NCI-H2171 treated with DMSO at 0.1 percent for 48 hours (cell line): ENCODE results near the gene DPP6.

Experiments used
- DNase-seq: peaks from one replicate; lab custom pipeline; 2025; lab: John Stamatoyannopoulos, UW

The DPP6 gene

GRCh38 chr7:154338701-154339506, 286.7 kb downstream of the DPP6 start:
- no peak for DNase-seq

DNA sequence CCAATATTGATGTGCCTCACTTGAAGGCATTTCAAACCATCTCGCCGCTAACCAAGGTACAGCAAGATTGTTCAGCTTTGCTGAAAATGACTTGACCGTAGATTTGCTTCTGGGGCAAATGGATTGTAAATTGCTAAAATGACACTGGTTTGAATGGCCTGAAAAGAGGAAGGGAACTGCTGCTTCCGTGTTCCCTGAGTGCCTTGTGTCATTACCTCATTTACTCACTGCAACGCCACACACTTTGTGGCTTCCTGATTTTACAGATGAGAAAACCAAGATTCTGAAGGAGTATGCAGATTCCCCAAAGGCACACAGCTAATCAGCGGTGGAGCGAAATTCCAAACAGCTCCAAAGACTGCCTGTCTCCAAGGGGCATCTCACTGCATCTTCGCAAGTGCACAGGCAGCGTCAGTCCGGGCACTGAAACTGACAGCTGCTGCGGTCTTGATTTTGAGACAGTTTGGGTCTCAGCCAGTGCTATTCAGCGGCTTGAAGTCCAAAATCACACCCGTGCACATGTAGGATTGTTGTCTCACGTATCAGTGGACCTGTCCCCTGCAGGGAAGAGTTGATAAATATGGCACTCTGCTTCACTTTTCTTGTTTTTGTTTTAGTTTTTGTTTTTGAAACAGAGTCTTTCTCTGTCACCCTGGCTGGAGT, 290.9 kb downstream of the DPP6 start:
- no peak for DNase-seq

GRCh38 chr7:154343778-154344412, 291.7 kb downstream of the DPP6 start:
- no peak for DNase-seq

GRCh38 chr7:154345093-154345492, 292.9 kb downstream of the DPP6 start:
- no peak for DNase-seq

GRCh38 chr7:154347700-154348266, 295.6 kb downstream of the DPP6 start:
- no peak for DNase-seq

GRCh38 chr7:154350892-154351291, 298.7 kb downstream of the DPP6 start:
- no peak for DNase-seq

DNA sequence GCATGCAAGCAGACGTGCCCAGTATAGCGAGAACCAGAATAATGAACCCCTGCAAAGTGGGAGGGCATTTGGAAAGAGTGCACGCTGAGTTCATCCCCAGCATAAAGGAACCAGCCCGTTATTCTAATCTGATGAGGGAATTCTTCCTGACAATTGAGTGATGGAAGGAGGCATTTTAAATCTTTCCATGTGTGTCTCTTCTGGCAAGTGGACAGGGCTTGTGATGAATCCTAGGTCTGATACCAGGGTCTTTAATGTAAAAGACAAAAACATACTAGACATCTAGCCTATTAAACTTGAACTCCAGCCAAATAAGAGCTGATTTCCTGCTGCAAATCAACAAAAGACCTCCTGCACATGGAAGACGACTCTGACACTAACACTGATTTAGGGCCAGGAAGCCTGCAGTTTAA, 301.2 kb downstream of the DPP6 start:
- no peak for DNase-seq

- no peak for DNase-seq
Observed at GRCh38 chr7:154364170-154364569, 312.0 kb downstream of the DPP6 start.

DNA sequence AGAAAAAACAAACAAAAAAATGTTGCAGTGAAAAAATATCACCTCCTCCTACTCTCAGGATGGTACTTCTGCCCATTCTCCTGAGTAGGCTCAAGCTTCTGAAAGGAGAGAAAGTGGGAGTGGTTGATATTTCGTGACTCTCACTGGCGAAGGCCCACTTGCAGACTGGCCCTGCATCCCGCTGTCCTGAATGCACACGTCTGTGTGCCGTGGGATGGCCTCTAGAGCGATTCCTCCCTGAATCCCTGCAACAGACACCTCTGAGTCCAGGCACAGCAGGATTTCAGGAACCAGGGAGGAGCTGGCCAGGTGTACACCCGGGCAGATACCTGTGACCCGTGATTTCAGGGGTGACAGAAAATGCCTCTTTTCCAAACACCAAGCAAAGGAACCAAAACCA, 319.2 kb downstream of the DPP6 start:
- DNase-seq = no peak

DNA sequence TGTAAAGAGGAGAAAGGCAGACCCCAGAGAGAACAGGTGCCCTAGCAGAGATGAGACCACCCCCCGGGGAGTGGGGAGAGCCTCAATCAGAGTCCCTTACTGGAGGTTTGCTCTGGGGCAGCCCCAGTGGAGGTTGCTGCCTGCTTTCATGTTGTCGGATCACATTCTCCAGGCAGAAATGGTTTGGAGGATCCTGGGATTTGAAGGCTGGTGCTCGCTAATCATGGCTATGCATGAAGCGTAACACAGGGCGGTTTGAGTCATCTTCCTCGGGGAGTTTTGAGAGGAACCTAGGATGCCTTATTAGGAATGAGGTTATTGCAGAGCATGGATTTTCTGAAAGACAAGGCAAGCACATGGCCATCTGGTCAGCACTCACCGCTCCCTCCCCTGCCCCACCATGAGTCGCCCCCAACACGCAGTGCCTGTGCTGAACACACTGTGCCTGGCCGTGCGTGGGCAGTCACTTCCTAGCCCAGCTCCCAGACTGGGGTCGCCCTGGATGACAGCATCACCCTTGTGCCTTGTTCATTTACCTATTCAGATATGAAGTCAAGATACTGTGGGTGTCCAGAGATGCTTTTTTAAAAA, 319.9 kb downstream of the DPP6 start:
- no peak for DNase-seq

DNA sequence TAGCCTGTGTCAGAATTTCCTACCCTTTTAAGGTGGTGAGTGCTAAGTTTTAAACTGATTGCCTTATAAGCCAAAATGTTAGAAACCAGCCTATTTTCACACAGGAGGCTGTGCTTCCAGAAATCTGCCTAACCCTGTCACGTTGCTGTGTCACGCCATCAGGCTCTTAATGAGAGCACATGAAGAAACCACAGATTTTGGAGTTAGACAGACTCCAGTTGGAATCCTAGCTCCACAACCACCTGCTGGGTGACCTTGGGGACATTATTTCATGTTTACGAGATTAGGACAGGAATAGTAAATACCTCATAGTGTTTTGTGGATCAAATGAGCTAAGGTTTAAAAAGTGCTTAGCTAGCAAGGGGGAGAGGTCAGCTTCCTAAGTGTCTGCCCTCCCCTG, 321.8 kb downstream of the DPP6 start:
- no peak for DNase-seq

DNA sequence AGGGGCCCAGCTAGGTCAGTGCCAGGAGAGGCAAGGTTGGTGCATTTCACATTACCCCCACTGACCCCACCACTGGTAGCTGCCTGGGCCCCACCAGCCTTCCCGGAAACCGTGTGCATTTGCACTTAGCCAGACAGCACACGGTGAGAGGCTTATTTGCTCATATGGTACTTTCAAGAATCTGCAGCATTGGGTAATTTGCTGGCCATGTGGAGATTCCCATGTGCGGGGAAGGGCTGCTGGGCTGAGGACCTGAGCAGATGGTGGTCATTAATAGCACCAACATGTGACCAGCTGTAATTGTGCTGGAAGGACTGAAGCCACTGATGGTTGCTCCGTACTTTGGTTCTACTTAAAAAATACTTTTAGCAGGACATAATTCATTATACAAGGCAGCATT, 323.8 kb downstream of the DPP6 start:
- DNase-seq = no peak

DNA sequence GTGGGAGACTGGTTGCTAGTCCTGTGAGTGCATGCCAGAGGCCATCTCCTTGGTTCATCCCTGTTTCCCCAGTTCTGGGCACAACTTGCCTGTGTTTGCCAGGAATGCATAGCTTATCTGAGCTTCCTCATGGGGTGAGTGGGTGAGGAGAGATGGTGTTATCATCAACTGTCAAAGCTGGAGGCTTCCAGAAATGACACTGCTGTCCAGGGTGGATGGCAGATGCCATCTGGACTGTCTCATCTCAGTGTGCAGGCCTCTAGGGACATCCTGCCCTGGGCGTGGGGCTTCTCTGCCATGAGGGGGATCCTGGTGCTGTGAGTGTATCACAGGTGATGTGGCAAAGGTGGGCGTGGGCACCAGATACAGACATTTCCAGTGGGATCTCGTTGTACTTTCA, 328.6 kb downstream of the DPP6 start:
- no peak for DNase-seq

GRCh38 chr7:154383045-154383444, 330.8 kb downstream of the DPP6 start:
- no peak for DNase-seq

DNA sequence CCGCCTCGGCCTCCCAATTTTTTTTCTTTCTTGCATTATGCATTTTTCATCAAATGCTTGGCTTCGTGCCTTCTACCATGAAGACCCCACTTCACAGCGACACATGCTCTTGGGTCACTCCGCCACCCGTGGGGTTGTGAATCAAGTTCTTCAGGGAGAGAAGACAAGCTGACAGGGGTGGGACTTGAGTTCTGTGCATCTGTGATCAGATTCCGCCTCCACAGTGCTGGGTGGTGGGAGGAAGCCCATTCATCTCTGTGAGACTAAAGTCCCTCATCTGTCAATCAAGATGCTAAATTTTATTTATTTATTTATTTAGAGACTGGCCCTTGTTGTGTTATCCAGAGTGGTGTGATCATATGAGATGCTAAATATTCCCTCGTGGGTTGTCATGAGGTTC, 333.0 kb downstream of the DPP6 start:
- no peak for DNase-seq

DNA sequence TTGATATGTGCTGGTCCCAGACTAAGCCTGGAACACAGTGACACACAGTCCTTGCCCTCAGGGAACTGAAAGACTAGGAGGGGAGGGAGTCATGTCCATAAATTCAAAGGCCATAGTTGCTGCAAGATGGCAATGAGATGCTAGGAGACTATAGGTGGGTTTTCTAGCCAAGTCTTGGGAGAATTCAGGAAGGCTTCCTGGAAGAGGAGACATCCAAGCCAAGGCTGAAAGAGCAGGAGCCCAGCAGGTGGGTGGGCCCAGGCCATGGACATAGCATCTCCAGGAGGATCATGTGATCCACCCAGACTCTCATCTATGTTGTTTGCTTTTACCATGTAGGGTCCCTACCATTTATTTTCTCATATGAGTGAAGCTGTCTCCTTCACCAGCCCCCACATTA, 335.1 kb downstream of the DPP6 start:
- no peak for DNase-seq

- DNase-seq = no peak
Observed at GRCh38 chr7:154388412-154388811, 336.2 kb downstream of the DPP6 start.

DNA sequence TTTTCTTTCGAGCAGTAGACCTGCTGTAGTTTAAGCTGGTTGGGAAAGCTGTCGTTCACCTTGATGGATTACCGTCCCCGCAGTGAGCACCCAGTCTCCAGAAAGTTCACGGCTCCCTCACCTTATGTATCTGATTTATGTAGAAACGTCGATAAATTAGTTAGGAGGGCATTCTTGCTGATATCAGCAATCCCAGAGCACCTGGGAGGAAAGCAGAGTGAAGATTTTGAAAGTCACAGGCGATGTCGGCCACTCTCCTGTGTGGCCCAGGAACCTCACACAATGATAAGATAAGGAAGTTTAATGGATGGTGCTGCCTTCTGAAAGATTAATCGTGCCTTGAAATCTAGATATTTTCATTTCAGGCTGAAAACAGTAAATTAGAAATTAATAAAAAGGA, 336.8 kb downstream of the DPP6 start:
- no peak for DNase-seq

- no peak for DNase-seq
Observed at GRCh38 chr7:154390961-154391360, 338.8 kb downstream of the DPP6 start.

GRCh38 chr7:154394804-154395203, 342.6 kb downstream of the DPP6 start:
- DNase-seq = no peak

- no peak for DNase-seq
Observed at GRCh38 chr7:154406312-154406711, 354.1 kb downstream of the DPP6 start.

DNA sequence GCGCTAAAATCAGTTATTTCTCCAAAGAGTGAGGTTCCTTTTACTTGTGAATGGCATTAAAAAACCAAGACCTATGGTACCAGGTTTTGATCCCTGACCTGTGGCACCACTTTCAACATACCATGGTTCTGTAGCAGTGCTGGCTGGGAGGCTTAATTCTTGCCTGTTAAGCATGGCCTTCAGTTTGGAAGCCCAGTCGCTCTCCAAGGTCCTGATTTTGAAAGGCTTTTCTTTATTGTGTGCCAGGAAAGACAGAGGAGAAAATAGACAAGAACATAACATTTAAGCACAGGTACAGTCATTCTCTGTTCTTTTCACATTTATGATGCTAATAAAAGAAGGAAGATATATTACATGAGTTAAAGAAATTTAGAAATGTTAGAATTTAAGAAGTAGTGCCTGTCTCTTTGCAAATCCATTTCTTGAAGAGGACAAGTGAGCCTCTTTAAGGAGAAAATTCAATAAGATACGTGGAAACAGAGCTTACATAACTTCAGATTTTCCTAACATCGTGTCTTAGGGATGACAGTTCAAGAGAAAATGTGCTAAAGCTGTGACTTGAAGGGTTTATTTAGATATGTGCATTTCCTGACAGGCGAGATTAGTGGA, 357.6 kb downstream of the DPP6 start:
- DNase-seq = no peak
